SK-N-SH treated with all-trans-retinoic acid at 6 μM for 48 hours (cell line): ENCODE results near the gene NUDT16.

Experiments used
- ARNTL ChIP-seq: fragments of 450-650 bp; formaldehyde crosslinking; IDR thresholded peaks from 2 replicates; pipeline ENCODE4 v1.5.0; 2020; ENCODE audit warnings: low read depth, mild to moderate bottlenecking, moderate library complexity, borderline replicate concordance
- CREB5 ChIP-seq: fragments of 250-450 bp; sonication (Bioruptor Pico); IDR thresholded peaks from 2 replicates; pipeline ENCODE4 v1.5.1; 2020; ENCODE audit warnings: low read depth, mild to moderate bottlenecking, moderate library complexity
- CSDC2 ChIP-seq: fragments of 250-450 bp; sonication (Bioruptor Pico); IDR thresholded peaks from 2 replicates; pipeline ENCODE4 v1.5.0; 2020; ENCODE audit warnings: mild to moderate bottlenecking, moderate library complexity
- PATZ1 ChIP-seq: fragments of 250-450 bp; sonication (Bioruptor Pico); IDR thresholded peaks from 2 replicates; pipeline ENCODE4 v1.8.0; 2020; ENCODE audit warnings: mild to moderate bottlenecking, moderate library complexity, borderline replicate concordance
- PPARA ChIP-seq: fragments of 250-450 bp; sonication (Bioruptor Pico); IDR thresholded peaks from 2 replicates; pipeline ENCODE4 v1.5.0; 2020; ENCODE audit warnings: mild to moderate bottlenecking, borderline replicate concordance
- RARB ChIP-seq: fragments of 250-450 bp; sonication (Bioruptor Pico); IDR thresholded peaks from 2 replicates; pipeline ENCODE4 v1.8.0; 2021; ENCODE audit warnings: mild to moderate bottlenecking, moderate library complexity
- SNAI2 ChIP-seq: fragments of 250-450 bp; sonication (Bioruptor Pico); IDR thresholded peaks from 2 replicates; pipeline ENCODE4 v1.5.0; 2020; ENCODE audit warnings: mild to moderate bottlenecking, moderate library complexity
- TOX ChIP-seq: fragments of 250-450 bp; sonication (Bioruptor Pico); IDR thresholded peaks from 2 replicates; pipeline ENCODE4 v1.8.0; 2021; ENCODE audit warnings: mild to moderate bottlenecking, moderate library complexity, borderline replicate concordance
- TSHZ2 ChIP-seq: fragments of 250-450 bp; sonication (Bioruptor Pico); IDR thresholded peaks from 2 replicates; pipeline ENCODE4 v1.5.0; 2020; ENCODE audit warnings: mild to moderate bottlenecking, moderate library complexity
- ZC3H10 ChIP-seq: fragments of 250-450 bp; sonication (Bioruptor Pico); IDR thresholded peaks from 2 replicates; pipeline ENCODE4 v1.5.1; 2021; ENCODE audit warnings: mild to moderate bottlenecking, moderate library complexity
- ZFP3 ChIP-seq: fragments of 250-450 bp; sonication (Bioruptor Pico); IDR thresholded peaks from 2 replicates; pipeline ENCODE4 v1.5.0; 2020; ENCODE audit warnings: mild to moderate bottlenecking, moderate library complexity
- ZFP30 ChIP-seq: fragments of 450-650 bp; formaldehyde crosslinking; IDR thresholded peaks from 2 replicates; pipeline ENCODE4 v1.5.0; 2022; ENCODE audit warnings: mild to moderate bottlenecking, moderate library complexity
- TF ChIP-seq, protein P1 (sequence below): fragments of 250-450 bp; sonication (Bioruptor Pico); IDR thresholded peaks from 2 replicates; pipeline ENCODE4 v1.8.0; 2021; ENCODE audit warnings: low read depth, mild to moderate bottlenecking, moderate library complexity, borderline replicate concordance

DNA sequence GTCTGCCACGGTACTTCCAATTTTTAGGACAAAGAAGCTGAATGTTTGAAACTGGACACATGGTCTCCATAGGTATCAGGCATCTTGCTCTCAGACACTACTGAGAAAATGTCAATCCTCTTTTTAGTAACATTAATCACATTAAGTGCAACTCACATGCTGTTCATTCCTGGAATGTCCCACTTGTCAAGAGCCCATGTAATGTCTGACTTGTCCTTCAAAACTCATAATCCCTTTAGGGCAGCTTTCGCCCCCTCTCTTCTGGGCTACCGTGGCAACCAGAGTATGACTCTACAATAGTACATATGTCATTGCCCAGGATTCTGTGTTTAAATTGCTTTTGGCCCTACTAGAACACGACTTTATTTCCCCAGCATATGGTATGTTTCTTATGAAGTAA is 12.3 kb downstream of the NUDT16 start:
- TF ChIP-seq TSHZ2 (no peak), PATZ1 (CRISPR knock-in tag) (no peak), ZFP30 (CRISPR knock-in tag) (no peak), CSDC2 (no peak), ARNTL (CRISPR knock-in tag) (no peak), TOX (CRISPR knock-in tag) (no peak), SNAI2 (CRISPR knock-in tag) (no peak), RARB (CRISPR knock-in tag) (no peak), CREB5 (CRISPR knock-in tag) (no peak), ZFP3 (CRISPR knock-in tag) (no peak), PPARA (CRISPR knock-in tag) (no peak), ZC3H10 (CRISPR knock-in tag) (no peak)
- TF ChIP-seq, protein P1, sequence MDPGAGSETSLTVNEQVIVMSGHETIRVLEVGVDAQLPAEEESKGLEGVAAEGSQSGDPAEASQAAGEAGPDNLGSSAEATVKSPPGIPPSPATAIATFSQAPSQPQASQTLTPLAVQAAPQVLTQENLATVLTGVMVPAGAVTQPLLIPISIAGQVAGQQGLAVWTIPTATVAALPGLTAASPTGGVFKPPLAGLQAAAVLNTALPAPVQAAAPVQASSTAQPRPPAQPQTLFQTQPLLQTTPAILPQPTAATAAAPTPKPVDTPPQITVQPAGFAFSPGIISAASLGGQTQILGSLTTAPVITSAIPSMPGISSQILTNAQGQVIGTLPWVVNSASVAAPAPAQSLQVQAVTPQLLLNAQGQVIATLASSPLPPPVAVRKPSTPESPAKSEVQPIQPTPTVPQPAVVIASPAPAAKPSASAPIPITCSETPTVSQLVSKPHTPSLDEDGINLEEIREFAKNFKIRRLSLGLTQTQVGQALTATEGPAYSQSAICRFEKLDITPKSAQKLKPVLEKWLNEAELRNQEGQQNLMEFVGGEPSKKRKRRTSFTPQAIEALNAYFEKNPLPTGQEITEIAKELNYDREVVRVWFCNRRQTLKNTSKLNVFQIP (CRISPR knock-in tag): no peak
